Measurements from ENCODE around the gene LYPD6B. TPM values are rescaled to one million over a fixed set of nuclear protein-coding genes. Genes with fewer than 3 reads are reported as not detected.

LYPD6B gene
- total RNA-seq, 6 experiments from 2014 or later: 18.3 to 91.5 (median 23.2) TPM

- H3K36me3 Mint-ChIP-seq (ENCODE audit: low read depth): no peaks in the 10 kb centered on the region
- no peaks in the 10 kb centered on the region for H3K9me3 Mint-ChIP-seq
- H3K27me3 Mint-ChIP-seq (ENCODE audit: insufficient read depth): peaks cover 4% of the 10 kb centered on the region
- H3K4me1 Mint-ChIP-seq (ENCODE audit: low read depth): peaks cover 7% of the 10 kb centered on the region
- H3K27ac Mint-ChIP-seq: no peak overlapping the region
- no peak overlapping the region for H3K4me3 Mint-ChIP-seq
- TF ChIP-seq CTCF (IDR thresholded peaks at IDR 0.05): no peak
- no peak for DNase-seq
Observed at GRCh38 chr2:149034406-149034805, 4.1 kb upstream of the LYPD6B start.

- peaks cover 5% of the 10 kb centered on the region for H3K27me3 Mint-ChIP-seq (ENCODE audit: insufficient read depth)
- no peaks in the 10 kb centered on the region for H3K9me3 Mint-ChIP-seq
- no peak overlapping the region for H3K4me3 Mint-ChIP-seq
- H3K36me3 Mint-ChIP-seq (ENCODE audit: low read depth): no peaks in the 10 kb centered on the region; the same call in 1 of the 2 replicates
- H3K27ac Mint-ChIP-seq: no peak overlapping the region
- no peak for TF ChIP-seq CTCF (IDR thresholded peaks at IDR 0.05)
- H3K4me1 Mint-ChIP-seq (ENCODE audit: low read depth): peaks cover 22% of the 10 kb centered on the region
- DNase-seq: no peak
Observed at GRCh38 chr2:149036507-149037293, 1.8 kb upstream of the LYPD6B start.

- H3K4me1 Mint-ChIP-seq (ENCODE audit: low read depth): peaks cover 31% of the 10 kb centered on the region
- H3K36me3 Mint-ChIP-seq (ENCODE audit: low read depth): no peaks in the 10 kb centered on the region; the same call in 1 of the 2 replicates
- DNase-seq: no peak
- no peak; the same call in 1 of the 2 replicates for TF ChIP-seq CTCF (IDR thresholded peaks at IDR 0.05)
- peaks cover 5% of the 10 kb centered on the region for H3K27me3 Mint-ChIP-seq (ENCODE audit: insufficient read depth)
- H3K9me3 Mint-ChIP-seq: no peaks in the 10 kb centered on the region
- peak overlapping the region; percentile 56; the same call in 1 of the 2 replicates for H3K27ac Mint-ChIP-seq
- H3K4me3 Mint-ChIP-seq: peak overlapping the region; percentile 78
Observed at GRCh38 chr2:149037851-149038250, 648 bp upstream of the LYPD6B start.

- H3K36me3 Mint-ChIP-seq (ENCODE audit: low read depth): no peaks in the 10 kb centered on the region; the same call in 1 of the 2 replicates
- TF ChIP-seq CTCF (IDR thresholded peaks at IDR 0.05): no peak
- peak overlapping the region; percentile 76; the same call in 1 of the 2 replicates for H3K27ac Mint-ChIP-seq
Observed at GRCh38 chr2:149039213-149039724, 770 bp downstream of the LYPD6B start.

GRCh38 chr2:149040451-149040850, 2.0 kb downstream of the LYPD6B start:
- Mint-ChIP-seq H3K27ac (no peak overlapping the region), H3K4me1 (ENCODE audit: low read depth) (peaks cover 49% of the 10 kb centered on the region), H3K27me3 (ENCODE audit: insufficient read depth) (peaks cover 5% of the 10 kb centered on the region), H3K4me3 (peak overlapping the region; percentile 82; the same call in 1 of the 2 replicates), H3K9me3 (peaks cover 3% of the 10 kb centered on the region; the same call in 1 of the 2 replicates), H3K36me3 (ENCODE audit: low read depth) (peaks cover 10% of the 10 kb centered on the region)
- no peak for DNase-seq
- peak; percentile 71 for TF ChIP-seq CTCF (IDR thresholded peaks at IDR 0.05)

More at GRCh38 chr2:149039213-149039724, 770 bp downstream of the LYPD6B start:
- Mint-ChIP-seq H3K27me3 (ENCODE audit: insufficient read depth) (peaks cover 5% of the 10 kb centered on the region), H3K4me3 (peak overlapping the region; percentile 82), H3K4me1 (ENCODE audit: low read depth) (peaks cover 45% of the 10 kb centered on the region), H3K9me3 (no peaks in the 10 kb centered on the region)
- no peak for DNase-seq

Measured in HFFc6 (cell line).